Measurements from ENCODE around the gene TSHB.

The TSHB gene

DNA sequence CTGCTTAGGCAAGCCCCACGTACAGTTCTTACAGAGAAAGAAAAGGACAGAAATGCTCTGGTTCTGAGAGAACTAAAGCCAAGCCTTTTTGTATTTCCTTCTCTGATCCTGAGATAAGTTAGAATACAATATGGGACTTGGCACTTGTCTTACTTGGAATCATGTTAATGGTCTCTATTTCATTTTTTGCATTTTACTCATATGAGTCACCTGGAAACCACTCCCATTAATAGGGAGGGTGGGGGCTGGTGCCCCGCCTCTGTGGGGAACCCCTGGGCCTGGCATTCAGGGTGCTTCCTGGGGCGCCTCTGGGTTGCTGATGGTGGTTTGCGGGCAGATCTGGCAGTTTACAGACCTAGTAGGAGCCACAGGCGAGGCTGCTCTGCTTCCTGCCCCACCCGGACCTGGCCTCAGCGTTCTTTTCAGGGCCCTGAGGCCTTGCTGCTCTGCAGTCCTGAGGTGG, 32.9 kb downstream of the TSHB start:
- no peak for DNase-seq

DNA sequence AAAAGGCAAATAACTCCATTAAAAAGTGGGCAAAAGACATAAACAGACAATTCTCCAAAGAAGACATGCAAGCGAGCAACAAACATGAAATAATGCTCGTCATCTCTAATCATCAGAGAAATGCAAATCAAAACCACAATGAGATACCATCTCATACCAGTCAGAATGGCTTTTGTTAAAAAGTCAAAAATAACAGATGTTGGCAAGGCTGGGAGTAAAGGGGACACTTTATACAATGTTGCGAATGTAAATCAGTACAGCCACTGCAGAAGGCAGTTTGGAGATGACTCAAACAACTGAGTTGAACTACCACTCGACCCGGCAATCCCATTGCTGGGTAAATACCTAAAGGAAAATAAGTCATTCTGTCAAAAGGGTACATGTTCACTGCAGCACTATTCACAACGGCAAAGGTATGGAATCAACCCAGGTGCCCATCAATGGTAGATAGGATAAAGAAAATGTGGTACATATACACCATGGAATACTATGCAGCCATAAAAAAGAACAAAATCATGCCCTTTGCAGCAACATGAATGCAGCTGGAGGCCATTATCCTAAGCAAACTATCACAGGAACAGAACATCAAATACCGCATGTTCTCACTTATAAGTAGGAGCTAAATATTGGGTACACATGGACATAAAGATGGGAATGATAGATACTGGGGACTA, 33.7 kb downstream of the TSHB start:
- DNase-seq, result no peak

GRCh38 chr1:115064461-115064860, 34.8 kb downstream of the TSHB start:
- no peak for DNase-seq

DNA sequence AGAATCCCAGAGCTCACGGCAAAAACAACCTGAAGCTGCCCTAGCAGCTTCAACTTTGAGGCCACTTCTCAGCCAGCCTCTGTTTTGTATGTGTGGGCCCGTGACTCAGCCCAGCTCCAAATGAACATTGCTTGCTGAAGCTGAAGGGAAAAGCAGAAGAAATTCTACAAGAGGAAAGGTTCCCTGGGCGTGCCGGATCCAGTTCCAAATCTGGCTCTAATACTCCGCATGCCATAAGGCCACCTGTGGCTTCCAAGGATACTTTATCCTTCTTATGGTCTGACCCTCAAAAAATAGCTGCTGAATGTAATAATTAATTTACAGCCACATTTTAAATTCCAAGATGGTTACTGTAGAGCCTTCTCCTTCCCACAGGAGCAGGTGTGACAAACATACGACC, 35.4 kb downstream of the TSHB start:
- DNase-seq, result no peak

DNA sequence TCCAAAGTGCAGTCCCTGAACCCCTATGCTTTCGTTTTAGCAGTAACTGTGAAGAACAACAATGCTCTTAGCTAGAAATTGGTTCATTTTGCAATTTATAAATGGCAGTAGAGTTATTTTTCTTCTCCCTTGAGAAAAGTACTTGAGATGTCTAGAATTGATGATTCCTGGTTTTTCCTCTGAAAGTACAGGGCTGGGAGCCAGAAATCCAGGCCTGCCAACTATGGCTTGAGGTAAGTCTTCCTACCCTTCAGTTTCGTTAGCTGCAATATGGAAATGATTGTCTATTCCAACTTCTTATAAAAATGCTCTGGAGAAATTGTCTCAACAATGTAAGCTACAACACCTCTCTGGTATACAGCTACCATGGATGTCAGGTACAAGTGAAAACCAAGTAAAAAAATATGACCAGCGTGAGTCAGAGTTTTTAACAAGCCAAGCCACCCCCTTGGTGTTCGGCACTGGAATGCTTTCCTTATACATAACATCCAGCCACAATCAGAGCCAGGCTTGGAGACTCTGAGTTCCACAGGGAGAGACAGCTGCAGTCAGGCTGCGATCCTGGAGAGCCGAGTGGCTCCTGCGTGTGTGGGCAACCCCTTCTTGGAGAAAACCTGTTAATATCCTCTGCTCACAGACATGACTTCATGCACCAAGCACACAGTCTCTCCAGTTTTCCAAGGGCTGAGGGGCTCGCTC, 37.7 kb downstream of the TSHB start:
- DNase-seq, result no peak

DNA sequence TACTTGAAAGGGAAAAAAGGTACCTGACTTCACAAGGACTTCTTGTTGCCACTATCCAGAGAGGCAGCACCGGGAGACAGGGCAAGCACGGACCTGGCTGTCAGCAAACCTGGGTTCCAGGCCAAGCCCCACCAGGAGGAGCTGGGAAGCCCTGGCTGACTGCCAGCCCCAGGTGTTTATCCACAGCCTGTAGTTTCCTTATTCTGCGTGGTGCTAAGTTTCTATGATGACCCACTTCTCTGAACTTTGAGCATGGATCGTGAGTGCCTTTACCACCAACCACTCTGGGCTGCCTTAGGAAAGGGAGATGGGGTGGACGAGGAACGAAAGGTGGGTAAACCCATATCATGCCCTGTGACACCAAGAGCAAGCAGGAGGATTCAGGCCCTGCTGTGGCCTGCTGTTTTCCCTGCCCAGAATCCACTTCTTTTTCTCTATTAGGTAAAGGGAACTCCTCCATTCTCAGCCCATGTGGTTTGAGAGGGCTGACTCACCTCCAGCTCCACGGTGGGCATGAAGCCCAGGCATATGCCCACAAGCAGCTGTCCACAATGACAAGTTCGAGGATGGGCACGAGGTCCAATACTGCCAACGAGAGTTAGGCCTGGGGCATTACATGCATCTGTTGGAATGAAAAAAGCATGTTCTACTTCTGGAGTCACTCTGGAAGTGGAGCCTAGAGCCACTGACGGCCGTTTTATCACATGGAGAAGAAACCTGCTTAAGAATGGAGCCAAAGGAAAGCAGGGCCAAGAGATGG, 39.4 kb downstream of the TSHB start:
- DNase-seq, result no peak

GRCh38 chr1:115069659-115070308, 40.2 kb downstream of the TSHB start:
- no peak for DNase-seq

- DNase-seq, result no peak
These were observed 41.5 kb downstream of the TSHB start for GRCh38 chr1:115071012-115071664.

- no peak for DNase-seq
These were observed 43.9 kb downstream of the TSHB start for GRCh38 chr1:115073298-115074087.

- DNase-seq, result peak; percentile 65
These were observed 45.4 kb downstream of the TSHB start for GRCh38 chr1:115074839-115075534.

GRCh38 chr1:115076384-115076915, 46.8 kb downstream of the TSHB start:
- no peak for DNase-seq

DNA sequence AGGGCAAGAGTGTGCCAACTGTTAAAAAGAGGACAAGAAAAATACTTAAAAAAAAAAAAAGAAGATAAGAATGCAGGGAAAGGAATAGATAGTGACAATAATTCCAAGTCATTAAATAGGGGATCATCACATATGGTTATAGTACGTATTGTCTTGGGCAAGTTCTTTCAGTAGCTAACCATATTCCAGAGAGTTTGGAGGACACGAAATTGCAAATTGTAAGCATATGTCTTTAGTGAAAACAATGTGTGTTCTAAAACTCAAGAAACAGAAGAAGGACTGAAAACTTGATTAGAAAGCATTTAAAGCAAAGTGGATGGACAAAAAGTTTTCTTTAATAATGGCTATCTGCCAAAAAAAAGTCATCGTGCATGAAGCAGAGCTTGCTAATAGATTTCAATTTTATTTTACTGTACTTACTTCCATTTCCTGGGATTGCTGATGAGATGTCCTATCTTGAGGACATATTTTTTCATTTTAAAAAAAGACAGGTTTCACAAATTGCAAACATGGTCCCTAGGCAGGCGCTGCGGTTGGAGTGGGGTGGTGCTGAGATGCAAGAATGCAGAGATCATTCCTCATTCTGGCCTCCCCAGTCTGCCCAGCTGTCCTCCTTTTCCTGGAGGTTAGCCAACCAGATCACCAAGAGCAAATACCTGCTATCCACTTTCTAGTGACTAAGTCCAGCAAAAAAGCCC, 47.8 kb downstream of the TSHB start:
- no peak for DNase-seq

DNA sequence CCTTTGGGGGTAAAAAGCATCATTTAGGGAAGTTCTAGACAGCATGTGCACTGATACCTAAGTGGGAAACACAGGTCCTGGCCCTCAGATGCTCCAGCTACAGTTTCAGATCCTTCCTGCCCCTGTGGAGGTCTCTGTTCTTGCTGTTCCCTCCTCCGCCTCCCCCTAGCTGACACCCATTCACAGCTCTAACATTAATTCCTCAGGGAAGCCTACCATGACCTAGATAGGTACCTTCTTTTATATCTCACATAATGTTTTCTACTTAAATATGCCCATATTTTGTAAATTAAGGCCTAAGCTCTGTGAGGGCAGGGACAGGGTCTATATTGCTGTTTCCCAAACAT, 48.3 kb downstream of the TSHB start:
- no peak for DNase-seq

- DNase-seq, result no peak
These were observed 49.1 kb downstream of the TSHB start for GRCh38 chr1:115078708-115079107.

DNA sequence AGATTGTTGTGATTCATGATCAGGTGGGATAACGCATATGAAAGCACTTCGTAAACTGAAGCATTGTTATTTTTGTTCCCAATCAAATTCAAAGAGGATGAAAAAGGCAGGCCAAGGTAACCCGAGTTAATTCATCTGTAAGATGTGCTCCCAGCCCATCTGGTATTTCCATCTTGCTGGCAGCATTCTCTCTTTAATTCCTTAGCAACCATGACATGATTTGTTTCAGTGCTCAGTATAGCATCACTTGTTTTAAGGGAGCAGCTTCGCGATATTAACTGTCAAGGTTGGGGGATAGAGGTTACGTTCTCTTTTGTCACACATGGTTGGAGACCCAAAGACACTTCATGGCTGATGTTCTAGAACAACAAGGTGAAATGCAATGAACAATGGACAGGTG, 53.3 kb downstream of the TSHB start:
- DNase-seq, result no peak

Measured in left hindlimb (tissue), 1 donor.